Ammon's horn (tissue), 1 donor: ENCODE measurements around the gene LGR4.

ENCODE experiments used
- DNase-seq: peaks from one replicate; pipeline ENCODE4 v3.0.0-alpha.2; 2016; ENCODE audit warnings: low spot score

LGR4 gene

GRCh38 chr11:27375370-27375769 is 97.2 kb downstream of the LGR4 start:
- DNase-seq: no peak

DNA sequence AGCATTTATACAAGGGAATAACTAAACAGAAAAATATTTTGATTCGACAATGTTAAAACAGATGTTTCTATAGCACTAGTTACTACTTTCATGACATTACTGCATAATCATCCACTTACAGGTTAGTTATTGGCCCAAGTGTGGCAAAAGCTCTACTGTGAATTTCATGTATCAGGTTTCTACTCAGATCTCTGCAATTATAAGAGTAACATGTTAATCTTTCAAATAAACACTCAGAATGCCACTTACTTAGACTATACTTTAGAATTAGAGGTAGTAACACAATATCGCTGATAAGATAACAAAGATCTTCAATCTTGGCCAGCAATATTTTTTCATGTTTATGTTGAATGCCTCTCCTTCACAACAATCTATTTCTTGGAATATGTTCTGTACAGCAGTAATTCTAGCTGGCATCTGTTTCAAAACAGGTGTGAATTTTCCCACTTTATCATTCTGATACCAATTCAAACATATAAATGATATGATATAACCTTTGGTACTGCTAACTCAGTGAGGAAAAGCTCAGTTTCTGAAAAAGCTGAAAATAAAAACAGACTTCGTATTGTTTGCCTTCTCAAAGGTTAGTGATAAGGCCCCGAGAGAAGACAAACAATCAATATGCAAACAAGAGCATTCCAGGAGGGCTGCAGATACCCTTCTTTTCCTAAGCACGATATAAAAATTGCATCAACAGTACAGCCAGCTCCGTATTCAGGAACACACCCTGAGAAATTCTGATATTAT is 98.6 kb downstream of the LGR4 start:
- DNase-seq: no peak

DNA sequence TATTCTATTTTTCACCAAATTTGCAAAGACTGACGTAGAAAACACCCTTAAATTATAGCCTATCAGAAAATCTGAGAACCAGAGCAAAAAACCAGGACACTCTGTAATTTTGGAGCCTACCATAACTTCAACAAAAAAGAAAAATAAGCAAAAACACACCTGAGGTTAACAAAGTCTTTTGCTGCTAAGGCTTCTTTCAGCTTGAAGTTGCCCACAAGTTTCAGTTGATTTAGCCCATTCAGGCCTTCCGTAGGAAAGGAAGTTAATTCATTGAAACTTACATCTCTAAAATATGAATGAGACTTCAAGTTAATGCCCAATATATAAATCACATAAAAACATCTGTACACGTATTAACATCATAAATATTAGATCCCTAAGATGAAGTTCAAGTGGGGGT is 99.2 kb downstream of the LGR4 start:
- no peak for DNase-seq

DNA sequence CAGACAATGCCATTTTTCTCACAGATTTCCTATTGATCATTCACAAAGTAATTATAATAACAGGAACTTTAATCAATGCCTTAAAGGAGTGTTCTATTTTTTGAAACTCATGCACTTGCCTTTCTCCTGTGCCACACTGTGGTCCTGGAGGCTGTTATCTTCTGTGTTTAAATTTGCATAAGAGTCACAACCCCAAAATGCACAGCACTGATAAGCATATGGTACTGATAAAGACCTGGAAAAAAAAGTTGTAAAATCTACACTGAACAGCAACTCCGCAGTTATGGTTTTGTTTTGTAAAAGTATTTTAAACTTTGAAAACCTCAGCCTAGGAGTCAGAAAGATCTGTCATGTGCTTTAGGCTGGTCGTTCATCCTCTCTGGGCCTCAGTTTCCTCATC is 100.4 kb downstream of the LGR4 start:
- no peak for DNase-seq

- no peak for DNase-seq
Observed at GRCh38 chr11:27371489-27371888, 101.1 kb downstream of the LGR4 start.

DNA sequence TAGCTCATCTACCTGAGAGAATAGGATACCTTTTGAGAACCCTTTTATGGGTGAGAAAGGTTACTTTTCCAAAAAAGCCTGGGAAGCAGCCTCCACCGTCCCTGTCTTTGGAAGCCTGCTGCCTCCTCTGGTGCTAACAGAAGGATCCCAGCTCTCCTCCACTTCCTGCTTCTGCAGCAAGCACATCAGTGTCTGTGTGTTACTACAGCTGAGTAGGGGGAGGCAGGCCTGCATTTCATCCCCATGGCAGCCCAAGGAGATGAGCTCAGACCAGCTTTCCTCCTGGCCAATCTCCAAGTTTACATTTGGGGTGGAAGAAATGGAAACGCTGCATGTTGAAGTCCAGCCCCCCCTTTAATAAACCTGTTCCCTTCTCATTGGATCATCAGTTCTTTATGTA is 102.2 kb downstream of the LGR4 start:
- DNase-seq: no peak

DNA sequence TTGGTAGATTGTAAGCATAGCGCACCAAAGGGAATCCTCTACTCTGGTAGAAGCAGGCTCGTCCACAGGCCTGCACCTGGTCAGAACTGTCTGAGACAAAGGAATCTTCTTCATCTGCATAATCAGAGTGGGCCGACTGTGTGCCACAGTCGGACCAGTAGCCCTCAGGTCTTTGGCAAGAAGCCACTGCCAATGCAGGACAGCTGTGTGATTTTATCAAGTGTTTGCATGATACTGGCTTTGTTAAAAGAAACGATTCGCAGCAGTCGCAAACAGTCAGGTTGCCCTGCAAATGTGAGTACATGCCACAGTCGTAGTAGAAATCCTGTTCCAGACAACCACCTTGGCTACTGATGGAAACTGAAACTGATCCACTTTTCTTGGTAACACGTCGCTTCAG is 104.7 kb downstream of the LGR4 start:
- no peak for DNase-seq

DNA sequence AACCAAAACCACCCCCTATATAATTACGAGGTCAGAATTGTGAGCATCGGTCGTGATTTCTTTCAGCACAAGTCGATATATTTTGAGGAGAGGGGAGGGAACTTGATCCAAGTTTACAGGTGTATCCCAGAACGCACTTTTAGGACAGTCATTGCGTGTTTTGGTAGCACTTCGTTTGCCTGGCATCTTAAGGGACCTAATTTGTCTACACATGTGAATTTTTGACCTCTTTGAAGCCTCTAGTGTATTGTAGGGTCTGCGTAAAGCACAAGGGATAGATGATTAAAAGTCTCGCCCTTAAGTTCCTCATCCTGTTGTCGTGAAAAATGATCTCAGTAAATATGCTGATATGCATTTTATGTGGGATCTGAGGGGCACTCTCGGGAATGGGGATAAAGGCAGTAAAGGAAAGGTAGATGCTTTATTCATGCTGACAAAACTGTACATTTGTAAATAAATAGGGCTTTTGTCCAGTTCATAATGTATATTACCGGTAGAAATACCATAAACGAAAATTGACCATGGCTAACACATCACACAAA is 108.9 kb downstream of the LGR4 start:
- no peak for DNase-seq

DNA sequence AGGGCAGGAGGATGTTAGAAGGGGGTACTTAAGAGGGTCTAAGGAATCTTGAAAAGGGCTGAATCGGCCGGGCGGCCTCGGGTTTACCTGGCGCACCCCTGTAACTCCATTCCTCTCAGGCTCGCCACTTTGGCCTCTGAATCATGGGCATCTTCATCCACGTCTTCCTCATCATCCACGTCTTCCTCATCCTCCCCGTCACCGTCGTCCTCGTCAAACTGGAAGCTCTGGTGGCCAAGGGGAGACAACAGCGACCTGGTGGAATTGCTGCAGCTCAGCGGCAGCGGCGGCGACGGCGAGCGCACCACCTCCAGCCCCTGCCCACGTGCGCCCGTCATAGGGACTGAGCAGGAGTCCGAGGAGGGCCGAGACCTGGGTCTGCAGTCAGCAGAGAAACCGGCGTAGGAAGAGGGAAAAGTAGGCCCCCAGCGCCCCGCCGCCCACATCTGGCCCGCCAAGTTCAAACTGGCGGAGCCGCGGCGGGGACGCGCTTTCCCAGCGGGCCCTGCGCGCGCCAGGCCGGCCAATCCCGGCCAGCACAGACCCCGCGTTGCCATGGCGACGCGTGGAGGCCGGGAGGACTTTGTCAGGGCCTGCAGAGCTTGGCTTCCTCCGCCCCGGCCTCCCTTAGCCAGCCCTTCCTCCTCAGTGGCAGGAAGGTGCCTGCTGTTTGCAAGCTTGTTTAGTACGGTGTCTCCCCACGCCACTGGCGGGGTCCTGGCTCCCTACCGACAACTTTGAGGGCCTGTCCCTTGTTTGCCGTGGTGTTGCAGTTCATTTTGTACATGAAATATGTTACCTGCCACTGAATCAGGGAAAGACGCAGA is 109.6 kb downstream of the LGR4 start, which contains the start of gene CCDC34:
Gene CCDC34, minus strand, starts transcription at position 467 of the 827 bp plus-strand sequence. Its CDS starts 21 bp downstream, at position 446.
- DNase-seq: peak; percentile 93

GRCh38 chr11:27361649-27362431 is 110.8 kb downstream of the LGR4 start:
- DNase-seq: no peak

DNA sequence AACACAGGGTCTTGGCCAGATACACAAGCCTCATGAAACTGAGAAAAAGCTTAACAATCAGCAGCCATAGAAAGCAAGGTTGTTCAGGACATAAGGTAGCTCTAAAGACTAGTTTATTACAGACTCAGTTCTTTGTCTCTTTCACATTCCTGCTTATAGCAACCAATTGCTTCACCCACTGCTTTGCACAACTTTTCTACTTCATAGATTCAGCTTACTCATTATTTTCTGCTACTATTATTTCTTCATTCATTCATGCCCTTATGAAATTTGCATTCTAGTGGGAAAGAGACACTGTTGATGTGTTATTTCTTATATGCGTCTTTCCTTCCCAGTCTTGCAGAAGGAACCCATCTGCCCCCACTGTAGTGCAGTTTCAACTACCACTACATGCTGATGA is 114.3 kb downstream of the LGR4 start:
- DNase-seq: no peak

- no peak for DNase-seq
Observed at GRCh38 chr11:27357250-27357649, 115.3 kb downstream of the LGR4 start.

DNA sequence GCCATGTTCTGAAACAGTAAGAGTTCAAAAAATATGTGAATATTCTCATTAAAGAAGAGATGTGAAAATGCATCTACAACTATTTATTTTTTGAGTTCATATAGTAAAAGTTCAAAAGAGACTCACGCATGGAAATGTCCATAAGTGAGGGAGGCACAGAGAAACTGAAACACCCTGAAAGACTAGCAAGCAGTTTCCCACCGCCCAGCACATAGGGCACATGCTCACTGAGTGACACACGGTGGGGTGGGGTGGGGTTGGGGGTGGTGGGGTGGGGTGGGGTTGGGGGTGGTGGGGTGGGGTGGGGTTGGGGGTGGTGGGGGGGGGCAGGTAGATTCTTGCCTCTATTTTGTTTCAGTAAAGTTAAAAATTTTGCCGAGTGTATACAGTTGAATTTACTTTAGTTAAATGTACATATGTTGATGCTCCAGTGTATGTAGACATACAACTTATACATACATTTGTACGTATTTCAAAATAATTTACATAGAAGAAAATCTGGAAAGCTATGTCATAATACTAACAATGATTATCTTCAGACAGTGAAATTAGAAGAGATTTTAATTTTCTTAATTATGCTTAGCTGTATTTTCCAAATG is 115.9 kb downstream of the LGR4 start:
- no peak for DNase-seq

GRCh38 chr11:27355575-27356104 is 117.0 kb downstream of the LGR4 start:
- DNase-seq: no peak

DNA sequence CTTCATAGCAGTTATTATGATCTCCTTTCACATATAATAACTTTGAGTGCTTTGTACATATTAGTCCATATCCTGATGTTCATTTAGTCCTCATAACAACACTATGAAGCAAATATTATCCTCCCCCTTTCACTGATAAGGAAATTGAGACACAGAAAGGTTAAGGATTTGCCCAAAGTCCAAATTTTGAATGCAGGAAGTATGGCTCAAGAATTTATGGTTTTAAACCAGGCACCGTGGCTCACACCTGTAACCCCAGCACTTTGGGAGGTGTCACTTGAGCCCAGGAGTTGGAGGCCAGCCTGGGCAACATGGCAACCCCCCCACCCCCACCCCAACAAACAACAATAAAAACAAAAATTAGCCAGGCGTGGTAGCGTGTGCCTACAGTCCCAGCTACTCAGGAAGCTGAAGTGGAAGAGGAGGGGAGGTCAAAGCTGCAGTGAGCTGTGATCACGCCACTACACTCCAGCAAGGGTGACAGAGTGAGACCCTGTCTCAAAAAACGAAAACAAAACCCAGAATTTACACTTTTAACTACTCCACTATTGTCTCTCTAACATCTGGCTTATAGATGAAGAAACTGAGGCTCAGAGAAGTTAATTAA is 118.1 kb downstream of the LGR4 start:
- no peak for DNase-seq

- no peak for DNase-seq
Observed at GRCh38 chr11:27353593-27354358, 118.8 kb downstream of the LGR4 start.

GRCh38 chr11:27352781-27353180 is 119.8 kb downstream of the LGR4 start:
- DNase-seq: no peak

DNA sequence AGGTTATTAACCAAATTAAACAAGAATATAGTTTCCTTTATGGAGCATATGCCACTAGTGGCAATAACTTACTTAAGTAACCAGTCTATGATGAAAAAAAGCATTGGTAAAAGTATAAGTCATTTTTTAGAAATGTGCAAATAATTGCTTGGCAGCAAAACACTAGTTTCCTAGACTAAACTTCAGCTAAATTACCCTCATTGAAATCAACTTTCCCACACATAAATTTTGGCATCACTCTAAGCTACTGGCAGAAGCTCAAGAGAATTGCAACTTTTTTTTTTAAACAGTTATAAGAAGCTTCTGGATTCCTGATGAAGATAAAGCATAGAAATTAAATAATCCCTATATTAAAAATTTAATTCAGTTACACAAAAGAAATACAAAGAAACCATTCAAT is 122.1 kb downstream of the LGR4 start:
- no peak for DNase-seq

- DNase-seq: no peak
Observed at GRCh38 chr11:27349919-27350318, 122.7 kb downstream of the LGR4 start.

- no peak for DNase-seq
Observed at GRCh38 chr11:27348340-27348873, 124.2 kb downstream of the LGR4 start.
